Esophagus muscularis mucosa (tissue), 4 donors: ENCODE data around the gene MTPN. TPM values are rescaled to one million over a fixed set of nuclear protein-coding genes. Genes with fewer than 3 reads are reported as not detected.

Source experiments
- DNase-seq: peaks from one replicate; pipeline ENCODE4 v3.0.0-alpha.2; 2017; ENCODE audit errors: extremely low spot score
- H3K27ac ChIP-seq, 4 donors: fragments of 200-600 bp; sonication (generic); replicated peaks in 1 of 4; 1 replicate in 3 of 4; 2 replicates in 1 of 4; pipeline ENCODE4 v1.5.1; 2016 to 2019; ENCODE audit warnings: mild to moderate bottlenecking in 1 of 4
- H3K27me3 ChIP-seq, 4 donors: fragments of 200-600 bp; sonication (generic); one replicate each; pipeline versions ENCODE4 v1.5.1 to v1.6.0; 2016 to 2019
- H3K36me3 ChIP-seq, 4 donors: fragments of 200-600 bp; sonication (generic); one replicate each; pipeline ENCODE4 v1.5.1; 2016 to 2019
- H3K4me1 ChIP-seq, 4 donors: fragments of 200-600 bp; sonication (generic); one replicate each; pipeline ENCODE4 v1.5.1; 2016 to 2019
- H3K4me3 ChIP-seq, 4 donors: fragments of 200-600 bp; sonication (generic); 1 replicate in 2 of 4; 2 replicates in 2 of 4; pipeline ENCODE4 v1.5.1; 2016 to 2019; ENCODE audit warnings: mild to moderate bottlenecking in 4 of 4, moderate library complexity in 1 of 4
- H3K9me3 ChIP-seq, 4 donors: fragments of 200-600 bp; sonication (generic); 1 replicate in 3 of 4; 2 replicates in 1 of 4; pipeline ENCODE4 v1.5.1; 2016 to 2019
- CTCF ChIP-seq, 3 experiments: fragments of 200-600 bp in 2 of 3; fragments of 450-650 bp in 1 of 3; sonication (generic) in 2 of 3; IDR thresholded peaks; one replicate each; pipeline ENCODE4 v1.5.1; 2017 to 2019; ENCODE audit warnings: antibody characterized with exemption in 3 of 3, mild to moderate bottlenecking in 2 of 3, moderate library complexity in 1 of 3
- EP300 ChIP-seq: sonication (generic); formaldehyde crosslinking; IDR thresholded peaks from one replicate; pipeline ENCODE4 v1.6.1; 2017; ENCODE audit warnings: antibody characterized with exemption
- POLR2A ChIP-seq: fragments of 450-650 bp; IDR thresholded peaks from one replicate; pipeline ENCODE4 v1.6.1; 2017; ENCODE audit warnings: antibody characterized with exemption, moderate library complexity, mild to moderate bottlenecking, low read depth
- POLR2AphosphoS5 ChIP-seq, 2 donors: sonication (generic); formaldehyde crosslinking; IDR thresholded peaks; one replicate each; pipeline ENCODE4 v1.6.1; 2017; ENCODE audit warnings: antibody characterized with exemption in 2 of 2
- WGBS: methylation state at CpG from one replicate; pipeline ENCODE4 v1.1.5; 2018; 5-methylcytosine and 5-hydroxymethylcytosine counted together
- intact Hi-C: fragments of 100-400 bp; cut with DNase I; formaldehyde crosslinking; loops from one replicate; pipeline ENCODE4 v1.15.1; 2023
- total RNA-seq, 4 donors: library from RNA; depleted of rRNA; stranded (reverse); fragments of >200 nt; gene quantifications; one replicate each; pipeline versions ENCODE4 v1.1.0 to v1.2.1, GENCODE V29; 2016

The MTPN gene
- total RNA-seq, 4 donors from 2014 or later = 68.8 to 74.9 (median 71.5) TPM

GRCh38 chr7:135942614-135943013 is 34.5 kb downstream of the MTPN start:
- peaks cover 0 to 13% (median 0%) of the 10 kb centered on the region in 4 donors for H3K36me3 ChIP-seq
- intact Hi-C loops = no loop called here

GRCh38 chr7:135940077-135941075 is 36.8 kb downstream of the MTPN start:
- H3K27ac ChIP-seq = no peak overlapping the region
- TF ChIP-seq POLR2AphosphoS5 (IDR thresholded peaks at IDR 0.05) = no peak
- no peak for TF ChIP-seq EP300
- TF ChIP-seq POLR2A = no peak
- TF ChIP-seq CTCF (IDR thresholded peaks at IDR 0.05) = no peak
- H3K27me3 ChIP-seq = no peaks in the 10 kb centered on the region
- H3K36me3 ChIP-seq = no peaks in the 10 kb centered on the region
- H3K4me3 ChIP-seq = no peak overlapping the region
- no peaks in the 10 kb centered on the region for H3K9me3 ChIP-seq
- peaks cover 5 to 36% (median 18%) of the 10 kb centered on the region in 4 donors for H3K4me1 ChIP-seq
- intact Hi-C loops = no loop called here
- no peak for DNase-seq
- WGBS = 95% methylated on average over 3 of the region's 3 CpGs

More at GRCh38 chr7:135942614-135943013, 34.5 kb downstream of the MTPN start:
- Histone ChIP-seq H3K4me1 (peaks cover 5 to 23% (median 11%) of the 10 kb centered on the region in 4 donors), H3K4me3 (no peak overlapping the region), H3K27me3 (no peaks in the 10 kb centered on the region), H3K27ac (no peak overlapping the region), H3K9me3 (no peaks in the 10 kb centered on the region)
- 91% methylated on average over 2 of the region's 2 CpGs for WGBS
- DNase-seq = no peak
- no peak for TF ChIP-seq CTCF (IDR thresholded peaks at IDR 0.05)
- TF ChIP-seq POLR2A = no peak
- no peak for TF ChIP-seq POLR2AphosphoS5 (IDR thresholded peaks at IDR 0.05)
- no peak for TF ChIP-seq EP300

GRCh38 chr7:135939261-135939812 is 37.8 kb downstream of the MTPN start:
- Histone ChIP-seq H3K27ac (no peak overlapping the region), H3K36me3 (no peaks in the 10 kb centered on the region), H3K4me3 (no peak overlapping the region), H3K9me3 (no peaks in the 10 kb centered on the region), H3K4me1 (peaks cover 6 to 43% (median 22%) of the 10 kb centered on the region in 4 donors), H3K27me3 (no peaks in the 10 kb centered on the region)
- WGBS = 67% methylated on average over 8 of the region's 8 CpGs
- DNase-seq = no peak
- intact Hi-C loops = no loop called here
- TF ChIP-seq POLR2A (no peak), CTCF (IDR thresholded peaks at IDR 0.05) (no peak), EP300 (no peak), POLR2AphosphoS5 (IDR thresholded peaks at IDR 0.05) (no peak)

GRCh38 chr7:135938563-135938962 is 38.6 kb downstream of the MTPN start:
- no peak overlapping the region for H3K27ac ChIP-seq
- TF ChIP-seq POLR2A (no peak), CTCF (IDR thresholded peaks at IDR 0.05) (no peak), EP300 (no peak), POLR2AphosphoS5 (IDR thresholded peaks at IDR 0.05) (no peak)
- no peaks in the 10 kb centered on the region for H3K9me3 ChIP-seq
- H3K36me3 ChIP-seq = no peaks in the 10 kb centered on the region
- no peak for DNase-seq
- H3K4me1 ChIP-seq = peaks cover 13 to 46% (median 28%) of the 10 kb centered on the region in 4 donors
- no peaks in the 10 kb centered on the region for H3K27me3 ChIP-seq
- intact Hi-C loops = no loop called here
- 86% methylated on average over 3 of the region's 3 CpGs for WGBS
- H3K4me3 ChIP-seq = no peak overlapping the region
